SHP77 treated with DMSO at 0.1 percent for 48 hours (cell line): ENCODE measurements around the gene EDDM13.
A peak's percentile ranks its signal among the peaks of the same experiment; 100 is the strongest.
"Not testable (repeated sequence)": the region's sequence is repeated elsewhere in the genome, so short reads cannot be mapped to it uniquely, and the experiment has no call there.

Experiments used
- DNase-seq: peaks from one replicate; lab custom pipeline; 2025; lab: John Stamatoyannopoulos, UW

The EDDM13 gene

GRCh38 chr19:56295531-56296455 is 23.2 kb downstream of the EDDM13 start:
- DNase-seq: no peak

GRCh38 chr19:56297010-56297409 is 24.5 kb downstream of the EDDM13 start:
- no peak for DNase-seq

GRCh38 chr19:56299688-56300087 is 27.1 kb downstream of the EDDM13 start:
- no peak for DNase-seq

GRCh38 chr19:56301155-56301554 is 28.6 kb downstream of the EDDM13 start:
- no peak for DNase-seq

- DNase-seq: no peak
These were observed 29.5 kb downstream of the EDDM13 start for GRCh38 chr19:56301886-56302620.

- no peak for DNase-seq
These were observed 31.7 kb downstream of the EDDM13 start for GRCh38 chr19:56304243-56304642.

- no peak for DNase-seq
These were observed 33.5 kb downstream of the EDDM13 start for GRCh38 chr19:56306016-56306415.

- not testable (repeated sequence) for DNase-seq
These were observed 34.5 kb downstream of the EDDM13 start for GRCh38 chr19:56307062-56307461.

- DNase-seq: no peak
These were observed 36.2 kb downstream of the EDDM13 start for GRCh38 chr19:56308792-56309191.

- peak; percentile 3 for DNase-seq
These were observed 37.1 kb downstream of the EDDM13 start for GRCh38 chr19:56309511-56310185.

GRCh38 chr19:56310462-56310861 is 37.9 kb downstream of the EDDM13 start:
- DNase-seq: no peak

GRCh38 chr19:56312342-56312741 is 39.8 kb downstream of the EDDM13 start:
- DNase-seq: no peak

GRCh38 chr19:56312787-56313657 is 40.5 kb downstream of the EDDM13 start:
- no peak for DNase-seq

- no peak for DNase-seq
These were observed 41.5 kb downstream of the EDDM13 start for GRCh38 chr19:56314018-56314380.

- peak; percentile 96 for DNase-seq
These were observed 42.0 kb downstream of the EDDM13 start, which contains the start of gene ZSCAN5A for GRCh38 chr19:56314381-56315076. ZSCAN5A (minus strand) TSS chr19:56314839; CDS start chr19:56225046, 89,793 bp downstream.

GRCh38 chr19:56315077-56315828 is 42.7 kb downstream of the EDDM13 start:
- DNase-seq: peak; percentile 96

GRCh38 chr19:56316728-56317127 is 44.2 kb downstream of the EDDM13 start:
- no peak for DNase-seq

- no peak for DNase-seq
These were observed 45.2 kb downstream of the EDDM13 start for GRCh38 chr19:56317749-56318148.

- DNase-seq: no peak
These were observed 47.4 kb downstream of the EDDM13 start for GRCh38 chr19:56319991-56320390.
